A673 (cell line): Measurements from ENCODE around the gene ATP11C.

ENCODE experiments used
- EZH2 ChIP-seq: fragments of 200-600 bp; sonication (generic); IDR thresholded peaks from 2 replicates; pipeline ENCODE4 v1.6.1; 2017; ENCODE audit warnings: borderline replicate concordance, low read depth, mild to moderate bottlenecking, mixed read lengths, antibody characterized with exemption, low read length; ENCODE audit not compliant: poor library complexity, severe bottlenecking
- TF ChIP-seq, protein P1 (sequence below): fragments of 300-800, 200-600 bp; sonication (generic); conservative IDR thresholded peaks from 2 replicates; pipeline ENCODE4 v1.5.1; 2017; ENCODE audit warnings: low read depth, mild to moderate bottlenecking, antibody characterized with exemption, low read length, moderate library complexity, mixed read lengths

DNA sequence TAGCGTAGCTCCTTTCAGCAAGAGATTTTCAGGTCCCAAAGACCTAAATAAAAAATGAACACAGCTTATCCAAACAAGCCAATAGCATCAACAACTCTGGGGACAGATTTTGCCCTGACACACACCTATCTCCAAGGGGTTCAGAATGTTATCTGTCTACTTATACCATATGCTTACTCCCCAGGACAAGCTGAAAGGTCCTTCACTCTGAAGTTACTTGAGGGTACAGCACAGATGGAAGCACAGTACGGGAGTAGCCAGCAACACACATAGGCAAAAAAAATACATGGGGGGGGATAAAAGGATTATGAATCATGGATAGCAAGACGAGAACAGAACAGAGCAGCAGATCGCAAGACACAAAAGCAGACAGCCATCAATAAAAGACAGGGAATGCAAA lies 134.2 kb downstream of the ATP11C start:
- TF ChIP-seq, protein P1, sequence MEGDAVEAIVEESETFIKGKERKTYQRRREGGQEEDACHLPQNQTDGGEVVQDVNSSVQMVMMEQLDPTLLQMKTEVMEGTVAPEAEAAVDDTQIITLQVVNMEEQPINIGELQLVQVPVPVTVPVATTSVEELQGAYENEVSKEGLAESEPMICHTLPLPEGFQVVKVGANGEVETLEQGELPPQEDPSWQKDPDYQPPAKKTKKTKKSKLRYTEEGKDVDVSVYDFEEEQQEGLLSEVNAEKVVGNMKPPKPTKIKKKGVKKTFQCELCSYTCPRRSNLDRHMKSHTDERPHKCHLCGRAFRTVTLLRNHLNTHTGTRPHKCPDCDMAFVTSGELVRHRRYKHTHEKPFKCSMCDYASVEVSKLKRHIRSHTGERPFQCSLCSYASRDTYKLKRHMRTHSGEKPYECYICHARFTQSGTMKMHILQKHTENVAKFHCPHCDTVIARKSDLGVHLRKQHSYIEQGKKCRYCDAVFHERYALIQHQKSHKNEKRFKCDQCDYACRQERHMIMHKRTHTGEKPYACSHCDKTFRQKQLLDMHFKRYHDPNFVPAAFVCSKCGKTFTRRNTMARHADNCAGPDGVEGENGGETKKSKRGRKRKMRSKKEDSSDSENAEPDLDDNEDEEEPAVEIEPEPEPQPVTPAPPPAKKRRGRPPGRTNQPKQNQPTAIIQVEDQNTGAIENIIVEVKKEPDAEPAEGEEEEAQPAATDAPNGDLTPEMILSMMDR: no peak
- TF ChIP-seq EZH2: no peak
